Esophagus (tissue), 2 donors: ENCODE data around the gene PPM1H. TPM values are rescaled to one million over a fixed set of nuclear protein-coding genes. Genes with fewer than 3 reads are reported as not detected.

Experiments
- H3K27ac ChIP-seq, 2 donors: one replicate each; pipeline ENCODE4 v1.5.1; 2013; ENCODE audit warnings: low read depth in 2 of 2, mild to moderate bottlenecking in 2 of 2, inconsistent platforms in 1 of 2, low read length in 1 of 2, moderate library complexity in 1 of 2
- H3K27me3 ChIP-seq, 2 donors: one replicate each; pipeline ENCODE4 v1.6.1; 2013; ENCODE audit warnings: low read length in 2 of 2, control low read depth in 1 of 2, mild to moderate bottlenecking in 1 of 2; ENCODE audit not compliant: insufficient read depth in 2 of 2, control insufficient read depth in 1 of 2
- H3K36me3 ChIP-seq, 2 donors: one replicate each; pipeline ENCODE4 v1.6.1; 2013; ENCODE audit warnings: low read length in 1 of 2; ENCODE audit not compliant: control insufficient read depth in 2 of 2, insufficient read depth in 2 of 2
- H3K4me1 ChIP-seq, 2 donors: one replicate each; pipeline ENCODE4 v1.6.1; 2013; ENCODE audit warnings: low read length in 1 of 2; ENCODE audit not compliant: control insufficient read depth in 2 of 2, insufficient read depth in 2 of 2
- H3K4me3 ChIP-seq, 2 donors: one replicate each; pipeline ENCODE4 v1.5.1; 2013; ENCODE audit warnings: low read length in 2 of 2, mild to moderate bottlenecking in 2 of 2, low read depth in 1 of 2, moderate library complexity in 1 of 2
- H3K9me3 ChIP-seq, 2 donors: one replicate each; pipeline ENCODE4 v1.6.1; 2013; ENCODE audit warnings: mild to moderate bottlenecking in 2 of 2, low read depth in 1 of 2, low read length in 1 of 2, moderate library complexity in 1 of 2; ENCODE audit not compliant: control insufficient read depth in 2 of 2, insufficient read depth in 1 of 2
- WGBS, 2 donors: extraction: QIAGEN DNeasy Blood & Tissue Kit; methylation state at CpG; one replicate each; pipeline ENCODE4 v1.1.7; 2013; 5-methylcytosine and 5-hydroxymethylcytosine counted together
- polyA plus RNA-seq, 2 donors: library from polyadenylated mRNA; stranded (reverse); fragments of 200-250 nt; gene quantifications; one replicate each; pipeline ENCODE4 v1.2.3, GENCODE V29; 2013
- donor health status: healthy with polysubstance abuse.
- donor health status: Bipolar disorder and iron deficiency.

The PPM1H gene
- polyA plus RNA-seq, 2 donors: 0.04 to 0.09 TPM

GRCh38 chr12:62618930-62619329 is 316.0 kb downstream of the PPM1H start:
- Histone ChIP-seq H3K36me3 (no peaks in the 10 kb centered on the region), H3K9me3 (no peaks in the 10 kb centered on the region), H3K4me3 (no peak overlapping the region), H3K27me3 (no peaks in the 10 kb centered on the region), H3K4me1 (no peaks in the 10 kb centered on the region), H3K27ac (no peak overlapping the region)
- WGBS, 2 donors: 72 to 73% methylated on average over 2 of the region's 2 CpGs

DNA sequence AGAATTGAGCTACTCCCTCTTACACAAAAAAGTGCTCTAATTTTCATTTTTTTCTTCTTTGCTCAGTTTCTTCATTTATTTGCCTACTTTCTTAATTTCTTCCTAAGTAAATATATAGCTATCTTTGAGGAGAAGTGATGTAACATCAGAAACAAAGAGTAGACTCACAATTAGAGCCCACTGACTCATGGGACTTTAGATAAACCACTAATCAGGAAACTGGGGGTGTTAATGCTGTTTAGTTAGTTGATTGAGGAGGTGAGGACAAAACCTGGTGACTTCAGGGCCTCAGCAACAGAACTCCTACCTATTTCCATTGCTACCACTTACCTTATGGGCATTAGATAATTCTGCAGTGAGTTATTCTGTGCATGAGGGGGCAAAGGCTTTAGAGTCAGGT is 316.6 kb downstream of the PPM1H start:
- no peaks in the 10 kb centered on the region for H3K36me3 ChIP-seq
- H3K27me3 ChIP-seq: no peaks in the 10 kb centered on the region
- H3K9me3 ChIP-seq: no peaks in the 10 kb centered on the region
- no peak overlapping the region for H3K27ac ChIP-seq
- no peak overlapping the region for H3K4me3 ChIP-seq
- H3K4me1 ChIP-seq: no peaks in the 10 kb centered on the region

- WGBS, 2 donors: 100% methylated on average over 1 of the region's 1 CpG
- Histone ChIP-seq H3K27me3 (no peaks in the 10 kb centered on the region), H3K9me3 (no peaks in the 10 kb centered on the region), H3K36me3 (no peaks in the 10 kb centered on the region), H3K27ac (no peak overlapping the region), H3K4me1 (no peaks in the 10 kb centered on the region), H3K4me3 (no peak overlapping the region)
These were observed 321.9 kb downstream of the PPM1H start for GRCh38 chr12:62613081-62613480.

GRCh38 chr12:62606654-62607053 is 328.3 kb downstream of the PPM1H start:
- H3K4me3 ChIP-seq: no peak overlapping the region
- H3K9me3 ChIP-seq: no peaks in the 10 kb centered on the region
- WGBS, 2 donors: 94 to 95% methylated on average over 1 of the region's 1 CpG
- no peaks in the 10 kb centered on the region for H3K4me1 ChIP-seq
- no peaks in the 10 kb centered on the region for H3K36me3 ChIP-seq
- no peaks in the 10 kb centered on the region for H3K27me3 ChIP-seq
- no peak overlapping the region for H3K27ac ChIP-seq

DNA sequence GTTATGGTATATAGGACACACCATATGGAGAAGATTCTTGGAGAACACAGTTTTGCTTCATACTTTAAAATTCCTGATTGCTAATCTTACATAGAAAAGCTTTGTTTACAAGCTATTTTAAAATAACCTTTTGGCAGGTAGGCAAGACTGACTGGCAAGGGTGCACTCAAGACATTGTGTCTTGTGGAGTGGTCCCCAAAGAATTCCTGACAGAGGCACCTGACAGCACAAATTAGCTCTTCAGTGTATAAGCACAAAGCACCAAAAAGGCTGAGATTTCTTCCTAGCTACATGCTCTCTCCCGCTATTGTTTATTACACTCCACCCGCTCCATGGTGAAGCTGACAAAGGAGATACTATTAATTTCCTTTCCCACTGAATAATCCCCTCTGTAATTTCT is 329.0 kb downstream of the PPM1H start:
- no peaks in the 10 kb centered on the region for H3K27me3 ChIP-seq
- no peaks in the 10 kb centered on the region for H3K36me3 ChIP-seq
- H3K9me3 ChIP-seq: no peaks in the 10 kb centered on the region
- WGBS, 2 donors: 94 to 96% methylated on average over 2 of the region's 2 CpGs
- no peaks in the 10 kb centered on the region for H3K4me1 ChIP-seq
- no peak overlapping the region for H3K27ac ChIP-seq
- H3K4me3 ChIP-seq: no peak overlapping the region

DNA sequence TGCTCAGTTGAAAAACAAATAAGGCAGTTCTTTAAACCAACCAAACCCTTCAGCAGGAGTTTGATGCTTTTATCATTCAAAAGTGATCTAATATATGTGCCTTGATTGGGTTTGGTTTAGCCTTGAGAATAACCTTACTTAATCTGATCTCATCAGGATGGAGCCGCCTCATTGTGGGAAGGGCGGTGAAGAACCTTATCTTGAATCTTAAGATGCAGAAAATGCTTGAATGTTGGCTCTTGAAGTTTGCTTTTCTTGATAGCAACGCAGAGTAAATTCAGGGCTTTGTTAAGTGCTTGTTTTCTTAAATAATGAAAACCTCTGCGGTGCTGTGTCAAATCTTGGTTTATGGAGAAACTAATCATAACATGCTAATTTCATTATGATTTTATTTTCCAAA is 330.1 kb downstream of the PPM1H start:
- Histone ChIP-seq H3K27me3 (no peaks in the 10 kb centered on the region), H3K27ac (no peak overlapping the region), H3K9me3 (no peaks in the 10 kb centered on the region), H3K36me3 (no peaks in the 10 kb centered on the region), H3K4me3 (peak overlapping the region in 1 of 2 donors; percentile 65), H3K4me1 (no peaks in the 10 kb centered on the region)
- 44 to 47% methylated on average over 4 of the region's 4 CpGs for WGBS, 2 donors

- 44 to 64% methylated on average over 1 of the region's 1 CpG for WGBS, 2 donors
- peak overlapping the region in 1 of 2 donors; percentile 65 for H3K4me3 ChIP-seq
These were observed 330.6 kb downstream of the PPM1H start for GRCh38 chr12:62604373-62604772.

DNA sequence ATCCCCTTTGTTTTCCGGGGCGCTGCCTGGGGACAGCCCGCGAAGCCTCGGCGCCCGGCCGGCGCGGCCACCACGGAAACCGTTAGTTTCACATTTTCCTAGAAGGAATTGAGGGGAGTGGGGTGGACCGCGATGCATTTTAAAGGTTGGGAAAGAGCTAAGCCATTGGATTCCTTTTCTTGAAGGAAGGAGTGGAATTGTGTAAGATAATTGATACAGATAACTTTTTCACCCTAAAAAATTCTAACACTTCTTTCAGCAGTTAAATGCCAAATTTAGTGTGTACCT is 331.2 kb downstream of the PPM1H start:
- no peaks in the 10 kb centered on the region for H3K9me3 ChIP-seq
- H3K36me3 ChIP-seq: no peaks in the 10 kb centered on the region
- no peaks in the 10 kb centered on the region for H3K4me1 ChIP-seq
- WGBS, 2 donors: 0 to 1% methylated on average over 14 of the region's 14 CpGs
- peak overlapping the region; percentile 65 to 80 for H3K4me3 ChIP-seq
- H3K27ac ChIP-seq: peak overlapping the region; percentile 93 to 100
- no peaks in the 10 kb centered on the region for H3K27me3 ChIP-seq

More at GRCh38 chr12:62604373-62604772, 330.6 kb downstream of the PPM1H start:
- no peaks in the 10 kb centered on the region for H3K4me1 ChIP-seq
- no peaks in the 10 kb centered on the region for H3K9me3 ChIP-seq
- no peaks in the 10 kb centered on the region for H3K27me3 ChIP-seq
- H3K36me3 ChIP-seq: no peaks in the 10 kb centered on the region
- H3K27ac ChIP-seq: no peak overlapping the region

- no peaks in the 10 kb centered on the region for H3K9me3 ChIP-seq
- H3K36me3 ChIP-seq: no peaks in the 10 kb centered on the region
- 0% methylated on average over 84 to 94 of the region's 94 CpGs for WGBS, 2 donors
- H3K4me1 ChIP-seq: no peaks in the 10 kb centered on the region
- H3K27me3 ChIP-seq: no peaks in the 10 kb centered on the region
- peak overlapping the region; percentile 65 to 80 for H3K4me3 ChIP-seq
- peak overlapping the region; percentile 93 to 100 for H3K27ac ChIP-seq
These were observed 331.7 kb downstream of the PPM1H start for GRCh38 chr12:62603061-62603810.

- Histone ChIP-seq H3K36me3 (no peaks in the 10 kb centered on the region), H3K4me1 (no peaks in the 10 kb centered on the region), H3K27me3 (no peaks in the 10 kb centered on the region), H3K9me3 (no peaks in the 10 kb centered on the region), H3K27ac (peak overlapping the region; percentile 93 to 100), H3K4me3 (peak overlapping the region; percentile 65 to 80)
- WGBS, 2 donors: 0 to 1% methylated on average over 66 of the region's 66 CpGs
These were observed 332.5 kb downstream of the PPM1H start for GRCh38 chr12:62602255-62603060.
